Measurements from ENCODE around the gene WDR33. TPM values are rescaled to one million over a fixed set of nuclear protein-coding genes. Genes with fewer than 3 reads are reported as not detected.
"Not testable (repeated sequence)": the region's sequence is repeated elsewhere in the genome, so short reads cannot be mapped to it uniquely, and the experiment has no call there.

Gene WDR33
- total and polyA plus RNA-seq, 2 experiments from 2014 or later = 40.3 to 44.4 TPM

- no peaks in the 10 kb centered on the region for H3K36me3 ChIP-seq
- DNase-seq (ENCODE audit: low read depth in 1 of 2, low spot score in 1 of 2) = no peak
- no peaks in the 10 kb centered on the region for H3K4me1 ChIP-seq (ENCODE audit: low read depth)
- H3K27ac ChIP-seq = no peak overlapping the region
- no peaks in the 10 kb centered on the region for H3K9me3 ChIP-seq (ENCODE audit: low read depth)
- H3K4me3 ChIP-seq = no peak overlapping the region
- no peaks in the 10 kb centered on the region for H3K27me3 ChIP-seq
- TF ChIP-seq, protein P1, sequence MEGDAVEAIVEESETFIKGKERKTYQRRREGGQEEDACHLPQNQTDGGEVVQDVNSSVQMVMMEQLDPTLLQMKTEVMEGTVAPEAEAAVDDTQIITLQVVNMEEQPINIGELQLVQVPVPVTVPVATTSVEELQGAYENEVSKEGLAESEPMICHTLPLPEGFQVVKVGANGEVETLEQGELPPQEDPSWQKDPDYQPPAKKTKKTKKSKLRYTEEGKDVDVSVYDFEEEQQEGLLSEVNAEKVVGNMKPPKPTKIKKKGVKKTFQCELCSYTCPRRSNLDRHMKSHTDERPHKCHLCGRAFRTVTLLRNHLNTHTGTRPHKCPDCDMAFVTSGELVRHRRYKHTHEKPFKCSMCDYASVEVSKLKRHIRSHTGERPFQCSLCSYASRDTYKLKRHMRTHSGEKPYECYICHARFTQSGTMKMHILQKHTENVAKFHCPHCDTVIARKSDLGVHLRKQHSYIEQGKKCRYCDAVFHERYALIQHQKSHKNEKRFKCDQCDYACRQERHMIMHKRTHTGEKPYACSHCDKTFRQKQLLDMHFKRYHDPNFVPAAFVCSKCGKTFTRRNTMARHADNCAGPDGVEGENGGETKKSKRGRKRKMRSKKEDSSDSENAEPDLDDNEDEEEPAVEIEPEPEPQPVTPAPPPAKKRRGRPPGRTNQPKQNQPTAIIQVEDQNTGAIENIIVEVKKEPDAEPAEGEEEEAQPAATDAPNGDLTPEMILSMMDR (IDR thresholded peaks at IDR 0.05; ENCODE audit: low read depth, low read length) = no peak
Measured at GRCh38 chr2:127818794-127819425, 7.9 kb upstream of the WDR33 start.

DNA sequence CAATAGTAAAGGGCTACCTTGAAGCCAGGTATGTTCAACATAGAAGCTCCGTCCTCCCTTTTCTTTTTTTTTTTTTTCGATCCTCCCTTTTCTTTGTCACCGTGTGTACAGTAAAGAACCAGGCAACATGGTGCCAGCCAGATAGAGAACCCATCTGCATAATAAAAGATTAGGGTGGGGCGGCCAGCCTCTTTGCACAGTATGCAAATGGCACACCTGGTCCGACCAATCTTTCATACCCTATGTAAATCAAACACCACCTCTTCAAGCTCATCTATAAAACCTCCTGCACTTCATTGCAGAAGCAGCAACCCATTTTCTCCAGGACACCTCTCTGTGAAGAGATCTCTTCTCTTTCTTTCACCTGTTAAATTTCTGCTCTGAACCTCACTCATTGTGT, 7.3 kb upstream of the WDR33 start:
- Histone ChIP-seq H3K27me3 (no peaks in the 10 kb centered on the region), H3K4me3 (no peak overlapping the region), H3K27ac (no peak overlapping the region), H3K36me3 (no peaks in the 10 kb centered on the region), H3K4me1 (ENCODE audit: low read depth) (no peaks in the 10 kb centered on the region), H3K9me3 (ENCODE audit: low read depth) (no peaks in the 10 kb centered on the region)
- TF ChIP-seq, protein P1 (IDR thresholded peaks at IDR 0.05; ENCODE audit: low read depth, low read length) = no peak
- no peak for DNase-seq (ENCODE audit: low read depth in 1 of 2, low spot score in 1 of 2)

DNA sequence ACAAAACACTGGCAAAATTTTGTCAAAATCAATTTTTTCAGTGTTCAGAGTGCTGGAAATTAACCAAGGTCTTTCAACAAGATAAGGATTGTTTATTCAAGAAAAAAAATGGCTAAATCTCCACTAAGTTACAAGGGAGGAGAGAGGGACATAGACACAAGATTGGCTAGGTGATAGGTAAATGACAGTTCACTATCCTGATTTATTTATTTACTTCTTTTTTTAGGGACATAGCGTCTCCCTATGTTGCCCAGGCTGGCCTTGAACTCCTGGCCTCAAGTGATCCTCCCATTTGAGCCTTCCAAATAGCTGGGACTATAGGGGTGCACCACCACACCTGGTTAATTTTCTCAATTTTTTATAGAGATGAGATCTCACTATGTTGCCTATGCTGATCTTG, 3.7 kb upstream of the WDR33 start:
- Histone ChIP-seq H3K27ac (no peak overlapping the region), H3K36me3 (no peaks in the 10 kb centered on the region), H3K4me3 (no peak overlapping the region), H3K27me3 (no peaks in the 10 kb centered on the region), H3K4me1 (ENCODE audit: low read depth) (no peaks in the 10 kb centered on the region), H3K9me3 (ENCODE audit: low read depth) (no peaks in the 10 kb centered on the region)
- no peak for DNase-seq (ENCODE audit: low read depth in 1 of 2, low spot score in 1 of 2)
- TF ChIP-seq, protein P1 (IDR thresholded peaks at IDR 0.05; ENCODE audit: low read depth, low read length) = no peak

- DNase-seq (ENCODE audit: low read depth in 1 of 2, low spot score in 1 of 2); H3K36me3 ChIP-seq; H3K9me3 ChIP-seq (ENCODE audit: low read depth); H3K4me1 ChIP-seq (ENCODE audit: low read depth); H3K4me3 ChIP-seq; H3K27me3 ChIP-seq; H3K27ac ChIP-seq: not testable (repeated sequence)
Measured at GRCh38 chr2:127812441-127812840, 1.5 kb upstream of the WDR33 start.

DNA sequence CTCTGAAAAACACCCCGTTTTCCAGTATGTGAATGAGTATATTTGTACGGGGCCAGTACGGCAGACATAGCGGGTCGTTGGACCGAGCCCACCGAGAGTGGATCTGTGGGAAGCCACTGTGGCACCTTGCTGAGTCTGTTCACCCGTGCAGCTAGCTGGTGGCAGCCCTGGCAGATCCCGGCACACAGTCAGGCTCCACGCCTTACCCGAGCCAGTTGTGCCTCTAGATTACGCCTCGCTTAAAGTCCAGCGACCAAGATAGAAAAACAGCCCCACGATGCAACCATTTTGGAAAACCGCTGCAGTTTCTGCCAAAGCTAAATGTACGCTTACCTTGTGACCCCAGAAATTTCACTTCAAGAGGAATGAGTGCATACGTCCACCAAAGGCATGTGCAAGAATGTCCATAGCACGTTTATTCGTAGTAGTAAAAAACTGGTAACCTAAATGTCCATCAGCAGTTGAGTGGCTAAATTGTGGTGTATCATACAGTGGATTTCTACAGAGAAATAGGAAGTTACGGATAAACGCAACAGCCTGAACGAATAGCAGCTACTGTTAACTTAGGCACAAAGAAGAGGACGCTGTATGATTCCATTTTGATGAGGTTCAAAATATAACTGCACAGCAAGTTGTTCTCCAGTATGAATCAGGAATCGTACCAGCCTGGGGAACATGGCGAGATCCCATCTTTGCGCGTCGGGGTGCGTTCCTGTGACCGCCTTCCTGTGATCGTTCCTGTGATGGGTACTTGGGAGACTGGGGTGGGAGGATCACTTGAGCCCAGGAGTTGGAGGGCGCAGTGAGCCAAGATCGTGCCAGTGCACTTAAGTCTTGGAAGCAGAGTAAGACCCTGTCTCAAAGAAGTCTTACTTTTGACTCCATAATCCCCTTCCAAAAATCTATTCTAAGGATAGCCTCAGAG, 688 bp upstream of the WDR33 start:
- peak overlapping the region; percentile 75 for H3K4me3 ChIP-seq
- no peaks in the 10 kb centered on the region for H3K9me3 ChIP-seq (ENCODE audit: low read depth)
- H3K36me3 ChIP-seq = no peaks in the 10 kb centered on the region
- DNase-seq (ENCODE audit: low read depth in 1 of 2, low spot score in 1 of 2) = peak in 1 of 2 donors; percentile 9
- no peaks in the 10 kb centered on the region for H3K4me1 ChIP-seq (ENCODE audit: low read depth)
- TF ChIP-seq, protein P1 (IDR thresholded peaks at IDR 0.05; ENCODE audit: low read depth, low read length) = no peak
- no peaks in the 10 kb centered on the region for H3K27me3 ChIP-seq
- H3K27ac ChIP-seq = peak overlapping the region; percentile 97

- Histone ChIP-seq H3K36me3 (no peaks in the 10 kb centered on the region), H3K9me3 (ENCODE audit: low read depth) (no peaks in the 10 kb centered on the region), H3K4me3 (peak overlapping the region; percentile 75), H3K27ac (peak overlapping the region; percentile 97), H3K4me1 (ENCODE audit: low read depth) (no peaks in the 10 kb centered on the region), H3K27me3 (no peaks in the 10 kb centered on the region)
- peak; percentile 19 to 20 for DNase-seq (ENCODE audit: low read depth in 1 of 2, low spot score in 1 of 2)
- TF ChIP-seq, protein P1 (IDR thresholded peaks at IDR 0.05; ENCODE audit: low read depth, low read length) = no peak
Measured at GRCh38 chr2:127810156-127810618, 784 bp downstream of the WDR33 start.
